SK-N-MC (cell line): Measurements from ENCODE around the gene DHRS1.

ENCODE experiments used
- FOXP2 ChIP-seq: optimal IDR thresholded peaks from 2 replicates; pipeline ENCODE3; 2011; ENCODE audit warnings: mild to moderate bottlenecking, moderate library complexity; ENCODE audit not compliant: insufficient read depth; ENCODE audit errors: extremely low read length, control extremely low read depth
- POLR2AphosphoS5 ChIP-seq: IDR thresholded peaks from 2 replicates; pipeline ENCODE4 v1.6.1; 2012; ENCODE audit warnings: mild to moderate bottlenecking, low read depth, low read length, borderline replicate concordance

DNA sequence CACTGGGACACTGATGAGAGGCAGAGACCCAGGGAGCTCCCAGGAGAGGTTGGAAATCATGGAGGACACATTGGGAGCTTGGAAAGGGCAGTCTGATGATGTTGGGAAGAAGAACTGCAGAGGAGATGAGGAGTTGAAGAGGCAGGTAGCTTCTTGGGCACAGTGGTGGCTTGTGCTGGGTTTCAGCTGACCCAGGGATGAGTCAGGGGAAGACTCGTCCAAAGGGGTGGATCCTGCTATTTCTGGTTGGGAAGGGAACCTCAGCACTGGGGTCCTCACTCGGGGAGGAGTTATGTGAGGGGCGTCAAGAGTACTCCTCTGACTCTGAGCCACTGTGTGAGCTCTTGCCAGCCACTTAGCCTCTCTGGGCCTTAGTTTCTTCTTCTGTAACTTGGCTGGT, 23.8 kb upstream of the DHRS1 start:
- TF ChIP-seq POLR2AphosphoS5 (no peak), FOXP2 (no peak)
